PFSK-1 (cell line): ENCODE measurements around the gene RAVER2.

Source experiments
- FOXP2 ChIP-seq: optimal IDR thresholded peaks from 2 replicates; pipeline ENCODE3; 2011; ENCODE audit warnings: borderline replicate concordance, control low read depth, inconsistent platforms; ENCODE audit not compliant: insufficient read depth; ENCODE audit errors: extremely low read length, extremely low read depth
- POLR2AphosphoS5 ChIP-seq: IDR thresholded peaks from 2 replicates; pipeline ENCODE4 v1.6.1; 2012; ENCODE audit warnings: low read depth, mild to moderate bottlenecking, control low read depth, low read length, moderate library complexity
- SIN3A ChIP-seq: IDR thresholded peaks from 2 replicates; pipeline ENCODE4 v1.6.1; 2012; ENCODE audit warnings: mild to moderate bottlenecking, low read length, moderate library complexity, borderline replicate concordance; ENCODE audit not compliant: insufficient read depth
- TAF1 ChIP-seq: IDR thresholded peaks from 2 replicates; pipeline ENCODE4 v1.6.1; 2012; ENCODE audit warnings: low read length, control low read depth, borderline replicate concordance; ENCODE audit not compliant: insufficient read depth
- TF ChIP-seq, protein P1 (sequence below), 2 experiments: IDR thresholded peaks; 2 replicates each; pipeline versions ENCODE4 v1.6.1 to v1.8.0; 2011 to 2012; ENCODE audit warnings: low read depth in 2 of 2, low read length in 2 of 2, control low read depth in 1 of 2, inconsistent platforms in 1 of 2, mild to moderate bottlenecking in 1 of 2, moderate library complexity in 1 of 2; ENCODE audit not compliant: insufficient read depth in 1 of 2

Gene RAVER2

DNA sequence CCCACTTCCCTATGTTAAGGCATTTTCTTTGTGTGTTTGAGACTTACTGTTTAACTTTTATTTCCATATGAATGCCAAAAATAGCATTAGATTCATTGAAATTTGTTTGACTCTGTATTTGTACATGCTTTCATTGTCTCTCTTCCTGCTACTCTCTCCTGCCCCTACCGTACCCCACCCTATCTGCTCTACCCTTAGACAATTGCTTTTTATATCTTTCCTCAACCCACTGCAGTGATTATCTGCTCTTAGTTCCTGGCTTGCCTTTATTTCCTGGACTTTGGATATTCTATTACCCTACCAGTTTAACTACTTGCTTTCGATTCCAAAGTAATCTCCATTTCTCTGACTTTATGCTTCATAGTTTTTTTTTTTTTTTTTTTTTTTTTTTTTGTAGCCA, 10.5 kb downstream of the RAVER2 start:
- no peak for TF ChIP-seq FOXP2
- TF ChIP-seq, protein P1, sequence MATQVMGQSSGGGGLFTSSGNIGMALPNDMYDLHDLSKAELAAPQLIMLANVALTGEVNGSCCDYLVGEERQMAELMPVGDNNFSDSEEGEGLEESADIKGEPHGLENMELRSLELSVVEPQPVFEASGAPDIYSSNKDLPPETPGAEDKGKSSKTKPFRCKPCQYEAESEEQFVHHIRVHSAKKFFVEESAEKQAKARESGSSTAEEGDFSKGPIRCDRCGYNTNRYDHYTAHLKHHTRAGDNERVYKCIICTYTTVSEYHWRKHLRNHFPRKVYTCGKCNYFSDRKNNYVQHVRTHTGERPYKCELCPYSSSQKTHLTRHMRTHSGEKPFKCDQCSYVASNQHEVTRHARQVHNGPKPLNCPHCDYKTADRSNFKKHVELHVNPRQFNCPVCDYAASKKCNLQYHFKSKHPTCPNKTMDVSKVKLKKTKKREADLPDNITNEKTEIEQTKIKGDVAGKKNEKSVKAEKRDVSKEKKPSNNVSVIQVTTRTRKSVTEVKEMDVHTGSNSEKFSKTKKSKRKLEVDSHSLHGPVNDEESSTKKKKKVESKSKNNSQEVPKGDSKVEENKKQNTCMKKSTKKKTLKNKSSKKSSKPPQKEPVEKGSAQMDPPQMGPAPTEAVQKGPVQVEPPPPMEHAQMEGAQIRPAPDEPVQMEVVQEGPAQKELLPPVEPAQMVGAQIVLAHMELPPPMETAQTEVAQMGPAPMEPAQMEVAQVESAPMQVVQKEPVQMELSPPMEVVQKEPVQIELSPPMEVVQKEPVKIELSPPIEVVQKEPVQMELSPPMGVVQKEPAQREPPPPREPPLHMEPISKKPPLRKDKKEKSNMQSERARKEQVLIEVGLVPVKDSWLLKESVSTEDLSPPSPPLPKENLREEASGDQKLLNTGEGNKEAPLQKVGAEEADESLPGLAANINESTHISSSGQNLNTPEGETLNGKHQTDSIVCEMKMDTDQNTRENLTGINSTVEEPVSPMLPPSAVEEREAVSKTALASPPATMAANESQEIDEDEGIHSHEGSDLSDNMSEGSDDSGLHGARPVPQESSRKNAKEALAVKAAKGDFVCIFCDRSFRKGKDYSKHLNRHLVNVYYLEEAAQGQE (IDR thresholded peaks at IDR 0.05; ENCODE audit: insufficient read depth in 1 of 2, low read depth in 2 of 2, low read length in 2 of 2), result no peak

DNA sequence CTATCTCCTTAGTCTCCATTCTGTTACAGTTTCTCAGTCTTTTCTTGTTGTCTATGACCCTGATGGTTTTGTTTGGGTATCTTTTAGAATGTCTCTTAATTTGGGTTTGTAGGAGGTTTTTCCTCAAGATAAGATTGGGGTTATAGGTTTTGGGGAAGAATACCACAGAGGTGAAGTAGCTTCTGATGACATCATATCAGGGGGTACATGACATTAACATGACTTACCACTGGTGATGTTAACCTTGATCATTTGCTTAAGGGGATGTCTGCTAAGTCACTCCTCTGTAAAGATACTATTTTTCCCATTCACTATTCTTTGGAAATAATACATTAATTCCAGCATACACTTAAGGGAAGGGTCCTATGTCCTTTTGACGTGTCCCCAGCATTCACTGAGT, 11.9 kb downstream of the RAVER2 start:
- no peak for TF ChIP-seq POLR2AphosphoS5
- no peak for TF ChIP-seq FOXP2
- no peak for TF ChIP-seq SIN3A
- TF ChIP-seq, protein P1 (IDR thresholded peaks at IDR 0.05; ENCODE audit: insufficient read depth in 1 of 2, low read depth in 2 of 2, low read length in 2 of 2), result no peak
- no peak for TF ChIP-seq TAF1

DNA sequence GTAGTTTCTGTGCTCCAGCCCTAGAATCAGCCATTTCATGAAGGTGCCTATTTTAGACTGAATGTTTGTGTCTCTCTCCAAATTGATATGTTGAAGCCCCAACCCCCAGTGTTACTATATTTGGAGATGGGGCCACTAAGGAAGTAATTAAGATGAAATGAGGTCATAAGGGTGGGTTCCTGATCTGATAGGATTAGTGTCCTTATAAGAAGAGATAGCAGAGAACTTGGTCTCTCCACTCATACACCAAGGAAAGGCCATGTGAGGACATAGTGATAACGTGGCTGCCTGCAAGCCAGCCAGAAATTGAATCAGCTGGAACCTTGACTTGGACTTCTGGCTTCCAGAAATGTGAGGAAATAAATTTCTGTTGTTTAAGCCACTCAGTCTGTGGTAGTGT, 12.3 kb downstream of the RAVER2 start:
- TF ChIP-seq, protein P1 (IDR thresholded peaks at IDR 0.05; ENCODE audit: insufficient read depth in 1 of 2, low read depth in 2 of 2, low read length in 2 of 2), result no peak
- TF ChIP-seq SIN3A (no peak), TAF1 (no peak), FOXP2 (no peak), POLR2AphosphoS5 (no peak)

DNA sequence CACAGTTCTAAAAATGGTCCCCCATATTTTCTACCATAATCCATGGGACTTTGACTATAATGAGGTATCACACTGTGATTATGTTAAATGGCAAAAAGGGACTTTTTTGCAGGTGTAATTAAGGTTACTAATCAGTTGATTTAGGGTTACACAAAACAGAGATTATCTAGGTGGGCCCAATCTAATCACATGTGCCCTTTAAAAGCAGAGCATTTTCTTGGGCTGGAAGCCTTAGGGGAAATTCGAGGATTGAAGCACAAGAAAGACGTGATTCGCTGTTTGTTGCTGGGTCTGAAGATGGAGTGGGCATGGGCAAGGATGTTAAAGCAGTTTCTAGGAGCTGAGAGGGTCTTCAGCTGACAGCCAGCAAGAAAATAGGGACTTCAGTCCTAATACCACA, 13.4 kb downstream of the RAVER2 start:
- TF ChIP-seq POLR2AphosphoS5 (no peak), FOXP2 (no peak), TAF1 (no peak), SIN3A (no peak)
- TF ChIP-seq, protein P1 (IDR thresholded peaks at IDR 0.05; ENCODE audit: insufficient read depth in 1 of 2, low read depth in 2 of 2, low read length in 2 of 2), result no peak

DNA sequence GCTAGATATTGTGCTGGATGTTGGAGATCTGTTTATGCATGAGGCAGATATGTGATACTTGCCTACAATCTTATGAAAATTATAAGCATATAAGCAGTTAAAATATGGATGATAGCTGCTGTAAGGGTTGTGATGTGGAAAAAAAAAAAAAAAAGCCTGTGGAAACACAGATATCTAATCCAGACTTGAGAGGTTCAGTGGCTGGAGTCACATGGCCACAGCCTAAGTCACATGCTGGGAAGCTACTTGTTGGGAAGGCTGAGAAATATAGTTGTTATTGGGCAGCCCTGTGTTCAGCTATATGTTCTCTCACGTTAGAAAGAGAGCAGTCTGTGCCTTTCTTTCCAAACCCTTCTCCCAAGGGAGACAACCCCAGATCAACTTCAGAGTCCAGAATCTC, 15.1 kb downstream of the RAVER2 start:
- TF ChIP-seq SIN3A, result no peak
- TF ChIP-seq POLR2AphosphoS5, result no peak
- TF ChIP-seq, protein P1 (IDR thresholded peaks at IDR 0.05; ENCODE audit: insufficient read depth in 1 of 2, low read depth in 2 of 2, low read length in 2 of 2), result no peak
- TF ChIP-seq FOXP2, result no peak
- TF ChIP-seq TAF1, result no peak
